Loucy (cell line): ENCODE data around the gene GLRX.

Source experiments
- EZH2phosphoT487 ChIP-seq: fragments of 200-600 bp; IDR thresholded peaks from 2 replicates; pipeline ENCODE4 v1.6.1; 2018; ENCODE audit warnings: antibody characterized with exemption, mild to moderate bottlenecking, moderate library complexity, borderline replicate concordance
- TF ChIP-seq, protein P1 (sequence below): fragments of 200-600 bp; sonication (generic); conservative IDR thresholded peaks from 2 replicates; pipeline ENCODE4 v1.5.1; 2014; ENCODE audit warnings: mild to moderate bottlenecking, antibody characterized with exemption, low read length

DNA sequence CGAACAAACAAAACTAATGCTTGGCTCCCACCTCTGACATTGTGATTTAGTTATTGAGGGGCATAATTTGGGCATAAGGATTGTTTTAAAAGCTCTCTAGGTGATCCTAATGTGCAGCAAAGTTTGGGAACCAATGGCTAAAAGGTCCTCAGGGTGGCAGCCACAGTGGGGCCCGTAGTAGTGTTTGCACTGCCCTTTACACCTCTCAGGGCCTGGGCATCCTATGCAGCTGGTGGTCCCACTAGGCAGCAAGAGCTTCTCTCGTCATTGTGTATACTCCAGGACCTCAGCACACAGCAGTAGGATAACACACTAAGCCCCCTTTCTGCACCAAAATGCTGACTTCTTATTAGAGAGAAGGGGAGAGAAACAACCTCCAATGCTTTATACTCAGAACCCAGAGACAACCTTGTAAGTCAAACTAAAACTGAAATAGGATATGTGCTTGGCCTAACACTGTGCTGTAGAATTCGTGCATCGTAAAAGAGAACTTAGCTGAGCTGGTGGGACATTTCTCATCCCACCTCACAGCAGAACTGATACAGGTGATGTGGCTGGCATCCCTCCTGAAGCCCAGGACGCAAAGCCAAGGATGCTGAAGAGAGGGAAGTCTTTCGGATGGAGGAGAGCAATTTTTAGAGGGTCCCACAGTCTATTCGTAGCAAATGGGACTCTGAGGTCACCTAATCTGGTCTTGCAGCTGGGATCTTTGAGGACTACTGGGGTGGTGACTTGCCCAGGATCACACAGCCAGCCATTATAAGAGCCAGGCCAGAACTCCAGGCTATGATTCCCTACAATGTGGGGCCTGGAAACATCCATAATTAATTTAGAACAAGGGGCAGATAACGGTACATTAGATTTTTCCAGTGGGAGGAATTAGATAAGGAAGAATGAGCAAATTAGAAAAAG lies 1.2 kb downstream of the GLRX start:
- TF ChIP-seq, protein P1, sequence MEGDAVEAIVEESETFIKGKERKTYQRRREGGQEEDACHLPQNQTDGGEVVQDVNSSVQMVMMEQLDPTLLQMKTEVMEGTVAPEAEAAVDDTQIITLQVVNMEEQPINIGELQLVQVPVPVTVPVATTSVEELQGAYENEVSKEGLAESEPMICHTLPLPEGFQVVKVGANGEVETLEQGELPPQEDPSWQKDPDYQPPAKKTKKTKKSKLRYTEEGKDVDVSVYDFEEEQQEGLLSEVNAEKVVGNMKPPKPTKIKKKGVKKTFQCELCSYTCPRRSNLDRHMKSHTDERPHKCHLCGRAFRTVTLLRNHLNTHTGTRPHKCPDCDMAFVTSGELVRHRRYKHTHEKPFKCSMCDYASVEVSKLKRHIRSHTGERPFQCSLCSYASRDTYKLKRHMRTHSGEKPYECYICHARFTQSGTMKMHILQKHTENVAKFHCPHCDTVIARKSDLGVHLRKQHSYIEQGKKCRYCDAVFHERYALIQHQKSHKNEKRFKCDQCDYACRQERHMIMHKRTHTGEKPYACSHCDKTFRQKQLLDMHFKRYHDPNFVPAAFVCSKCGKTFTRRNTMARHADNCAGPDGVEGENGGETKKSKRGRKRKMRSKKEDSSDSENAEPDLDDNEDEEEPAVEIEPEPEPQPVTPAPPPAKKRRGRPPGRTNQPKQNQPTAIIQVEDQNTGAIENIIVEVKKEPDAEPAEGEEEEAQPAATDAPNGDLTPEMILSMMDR, result no peak
- no peak for TF ChIP-seq EZH2phosphoT487
